Loucy (cell line): ENCODE measurements around the gene C2orf69.

Experiments
- H2AFZ ChIP-seq: fragments of 200-600 bp; sonication (generic); 2 replicates; pipeline ENCODE4 v1.6.0; 2016; ENCODE audit warnings: antibody characterized with exemption, mild to moderate bottlenecking, low read length, moderate library complexity
- H3F3A ChIP-seq: fragments of 200-600 bp; 2 replicates; pipeline ENCODE4 v1.6.0; 2016; ENCODE audit warnings: antibody characterized with exemption, low read depth, mild to moderate bottlenecking
- H3K27me3 ChIP-seq: fragments of 200-600 bp; sonication (generic); 2 replicates; pipeline ENCODE4 v1.6.1; 2014; ENCODE audit warnings: low read length, mild to moderate bottlenecking; ENCODE audit not compliant: insufficient read depth, poor library complexity, severe bottlenecking
- H3K36me3 ChIP-seq: fragments of 200-600 bp; sonication (generic); 2 replicates; pipeline ENCODE4 v1.6.1; 2016; ENCODE audit warnings: low read length; ENCODE audit not compliant: insufficient read depth
- H3K4me1 ChIP-seq: fragments of 200-600 bp; sonication (generic); 2 replicates; pipeline ENCODE4 v1.5.1; 2014; ENCODE audit warnings: low read length, mild to moderate bottlenecking; ENCODE audit not compliant: insufficient read depth, poor library complexity, severe bottlenecking
- H3K4me2 ChIP-seq: fragments of 200-600 bp; sonication (generic); 2 replicates; pipeline ENCODE4 v1.6.0; 2014; ENCODE audit warnings: antibody characterized with exemption, low read length, low read depth, mild to moderate bottlenecking; ENCODE audit not compliant: poor library complexity, severe bottlenecking
- H3K4me3 ChIP-seq: fragments of 200-600 bp; sonication (generic); 2 replicates; pipeline ENCODE4 v1.5.1; 2014; ENCODE audit warnings: low read length, mild to moderate bottlenecking, mixed read lengths; ENCODE audit not compliant: poor library complexity, severe bottlenecking
- H3K79me2 ChIP-seq: fragments of 200-600 bp; sonication (generic); 2 replicates; pipeline ENCODE4 v1.6.1; 2014; ENCODE audit warnings: low read length; ENCODE audit not compliant: insufficient read depth
- H3K9ac ChIP-seq: fragments of 200-600 bp; sonication (generic); 2 replicates; pipeline ENCODE4 v1.6.0; 2014; ENCODE audit warnings: mild to moderate bottlenecking, low read depth, low read length, moderate library complexity; ENCODE audit not compliant: poor library complexity, severe bottlenecking
- H3K9me2 ChIP-seq: fragments of 200-600 bp; sonication (generic); replicated peaks from 2 replicates; pipeline ENCODE4 v1.6.1; 2016; ENCODE audit warnings: low read depth, low read length, mixed read lengths
- H3K9me3 ChIP-seq: fragments of 200-600 bp; sonication (generic); 2 replicates; pipeline ENCODE4 v1.6.1; 2014; ENCODE audit warnings: mild to moderate bottlenecking, antibody characterized with exemption, low read length, low read depth; ENCODE audit not compliant: insufficient read depth
- H4K20me1 ChIP-seq: fragments of 200-600 bp; sonication (generic); 2 replicates; pipeline ENCODE4 v1.6.0; 2014; ENCODE audit warnings: antibody characterized with exemption, low read length, mild to moderate bottlenecking; ENCODE audit not compliant: insufficient read depth, poor library complexity, severe bottlenecking
- CTCF ChIP-seq: fragments of 200-600 bp; sonication (generic); conservative IDR thresholded peaks from 2 replicates; pipeline ENCODE4 v1.5.1; 2014; ENCODE audit warnings: mild to moderate bottlenecking, antibody characterized with exemption, low read length
- EZH2phosphoT487 ChIP-seq: fragments of 200-600 bp; IDR thresholded peaks from 2 replicates; pipeline ENCODE4 v1.6.1; 2018; ENCODE audit warnings: antibody characterized with exemption, mild to moderate bottlenecking, moderate library complexity, borderline replicate concordance

Gene C2orf69

GRCh38 chr2:199966405-199966804 lies 55.3 kb downstream of the C2orf69 start:
- H2AFZ ChIP-seq: no peak overlapping the region
- H3K9me3 ChIP-seq: no peaks in the 10 kb centered on the region
- H3K4me3 ChIP-seq: no peak overlapping the region
- no peaks in the 10 kb centered on the region for H4K20me1 ChIP-seq
- no peak overlapping the region for H3K9ac ChIP-seq
- peaks cover 42% of the 10 kb centered on the region; the same call in 1 of the 2 replicates for H3K36me3 ChIP-seq
- TF ChIP-seq EZH2phosphoT487 (no peak), CTCF (no peak)
- H3K4me1 ChIP-seq: no peaks in the 10 kb centered on the region
- H3K4me2 ChIP-seq: no peak overlapping the region
- no peaks in the 10 kb centered on the region for H3K79me2 ChIP-seq
- H3F3A ChIP-seq: no peaks in the 10 kb centered on the region
- H3K9me2 ChIP-seq: no peaks in the 10 kb centered on the region
- H3K27me3 ChIP-seq: no peaks in the 10 kb centered on the region

GRCh38 chr2:199966976-199967375 lies 55.9 kb downstream of the C2orf69 start:
- no peaks in the 10 kb centered on the region for H3K9me3 ChIP-seq
- H3K4me2 ChIP-seq: no peak overlapping the region
- no peak overlapping the region for H3K9ac ChIP-seq
- TF ChIP-seq CTCF (no peak), EZH2phosphoT487 (no peak)
- H4K20me1 ChIP-seq: no peaks in the 10 kb centered on the region
- no peaks in the 10 kb centered on the region for H3K79me2 ChIP-seq
- H3K27me3 ChIP-seq: no peaks in the 10 kb centered on the region
- H2AFZ ChIP-seq: no peak overlapping the region
- no peaks in the 10 kb centered on the region for H3K9me2 ChIP-seq
- H3K4me3 ChIP-seq: no peak overlapping the region
- no peaks in the 10 kb centered on the region for H3K4me1 ChIP-seq
- H3F3A ChIP-seq: no peaks in the 10 kb centered on the region
- H3K36me3 ChIP-seq: peaks cover 36% of the 10 kb centered on the region; the same call in 1 of the 2 replicates

GRCh38 chr2:199968126-199968525 lies 57.0 kb downstream of the C2orf69 start:
- Histone ChIP-seq H4K20me1 (no peaks in the 10 kb centered on the region), H3K79me2 (no peaks in the 10 kb centered on the region), H3K36me3 (peaks cover 26% of the 10 kb centered on the region; the same call in 1 of the 2 replicates), H3K4me2 (no peak overlapping the region), H2AFZ (no peak overlapping the region), H3K4me3 (no peak overlapping the region), H3K9ac (no peak overlapping the region), H3K9me3 (no peaks in the 10 kb centered on the region), H3K27me3 (no peaks in the 10 kb centered on the region), H3F3A (no peaks in the 10 kb centered on the region), H3K4me1 (no peaks in the 10 kb centered on the region), H3K9me2 (no peaks in the 10 kb centered on the region)
- TF ChIP-seq EZH2phosphoT487 (no peak), CTCF (no peak)
